Activated CD4-positive, CD25-positive, alpha-beta regulatory T cell treated with anti-CD3 and anti-CD28 coated beads, Interleukin-2, amount 50 U/mL, for 16 hours (primary cell): Measurements from ENCODE around the gene UST.
"Not testable (repeated sequence)": the region's sequence is repeated elsewhere in the genome, so short reads cannot be mapped to it uniquely, and the experiment has no call there.

ENCODE experiments used
- DNase-seq: peaks from one replicate; pipeline ENCODE4 v3.0.0-alpha.2; 2020; ENCODE audit warnings: low read depth, low spot score

Gene UST

GRCh38 chr6:148947621-148948444 lies 201.0 kb downstream of the UST start:
- peak; percentile 66 for DNase-seq

DNA sequence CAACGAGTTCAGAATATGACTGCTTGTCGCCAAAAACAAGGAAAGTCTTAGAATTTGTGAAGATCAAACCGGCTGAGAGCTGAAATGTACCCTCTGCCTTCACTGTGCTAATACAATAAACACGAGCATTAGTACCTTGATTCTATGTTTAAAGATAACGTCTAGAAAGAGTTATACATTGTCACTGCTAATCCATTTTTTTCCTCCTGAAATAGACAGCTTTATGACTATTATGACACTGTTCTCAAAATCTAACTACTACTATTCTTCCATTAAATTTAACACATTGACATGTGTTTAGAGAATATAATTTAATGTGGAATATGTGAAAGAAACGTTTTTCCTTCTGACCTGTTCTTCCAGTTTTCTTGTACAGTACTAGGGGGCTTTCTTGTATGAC lies 204.8 kb downstream of the UST start:
- DNase-seq: no peak

GRCh38 chr6:148952147-148953035 lies 205.6 kb downstream of the UST start:
- no peak for DNase-seq

GRCh38 chr6:148954461-148954860 lies 207.6 kb downstream of the UST start:
- DNase-seq: no peak

- DNase-seq: no peak
These were observed 208.1 kb downstream of the UST start for GRCh38 chr6:148954934-148955333.

DNA sequence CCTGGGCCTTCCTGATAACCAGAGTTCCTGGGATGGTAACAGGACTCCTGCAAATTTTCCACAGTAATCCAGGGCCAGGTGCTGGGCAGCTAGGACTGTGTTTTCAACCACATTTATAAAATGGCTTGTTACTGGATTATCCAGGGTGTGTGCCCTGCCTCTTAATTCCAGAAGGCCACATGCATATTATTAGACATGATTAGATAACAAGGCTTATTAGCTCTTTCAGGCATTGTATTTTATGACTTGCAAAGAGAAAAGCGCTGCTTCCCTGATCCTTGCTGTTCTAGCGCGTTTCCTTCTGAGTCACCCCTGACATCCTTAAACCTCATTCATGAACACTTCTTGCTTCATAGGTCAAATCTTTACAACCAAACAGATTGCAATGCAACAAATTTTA lies 208.6 kb downstream of the UST start:
- no peak for DNase-seq

DNA sequence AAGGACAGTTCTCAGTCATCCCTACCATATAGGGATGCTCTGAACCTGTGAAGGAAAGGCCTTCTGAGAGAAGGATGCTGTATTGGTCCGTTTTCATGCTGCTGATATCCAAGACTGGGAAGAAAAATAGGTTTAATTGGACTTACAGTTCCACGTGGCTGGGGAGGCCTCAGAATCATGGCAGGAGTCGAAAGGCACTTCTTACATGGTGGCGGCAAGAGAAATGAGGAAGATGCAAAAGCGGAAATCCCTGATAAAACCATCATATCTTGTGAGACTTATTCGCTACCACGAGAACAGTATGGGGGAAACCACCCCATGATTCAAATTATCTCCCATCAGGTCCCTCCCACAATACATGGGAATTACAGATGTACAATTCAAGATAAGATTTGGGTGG lies 209.3 kb downstream of the UST start:
- not testable (repeated sequence) for DNase-seq

DNA sequence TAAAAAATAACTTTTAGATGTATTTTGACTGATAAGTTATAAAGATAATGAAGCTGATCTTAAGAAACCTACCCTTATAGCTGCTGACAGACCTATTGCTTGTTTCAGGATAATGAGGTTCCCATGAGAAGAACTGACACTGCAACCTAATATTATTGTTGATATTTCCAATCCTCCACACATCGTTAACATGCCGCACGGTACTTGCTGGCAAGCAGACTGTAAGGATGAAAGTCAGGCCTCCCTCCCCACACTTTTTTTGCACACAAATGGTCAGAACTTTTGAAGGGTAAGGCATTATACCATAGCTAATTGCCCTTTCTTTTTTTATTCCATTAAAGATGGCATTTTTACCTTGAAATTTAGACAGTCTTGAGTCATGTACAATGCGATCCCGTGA lies 210.9 kb downstream of the UST start:
- no peak for DNase-seq

DNA sequence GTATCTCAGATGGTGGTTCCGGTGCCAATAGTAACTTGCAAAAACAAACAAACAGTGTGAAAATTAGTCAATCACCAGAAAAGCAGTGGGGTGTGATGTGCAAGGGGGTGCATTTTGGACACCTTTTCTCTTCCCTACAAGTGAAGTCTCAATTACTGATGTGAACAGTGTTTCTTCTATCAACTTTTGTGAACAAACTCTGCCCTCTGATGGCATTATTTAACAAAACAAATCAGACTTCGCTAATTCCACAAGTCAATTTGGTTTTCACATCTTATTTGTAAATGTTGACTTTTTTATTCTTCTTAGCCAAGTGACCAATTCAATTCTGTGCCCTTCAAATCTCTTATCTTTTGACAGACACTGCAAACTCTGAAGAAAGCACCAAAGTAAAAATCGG lies 212.2 kb downstream of the UST start:
- no peak for DNase-seq

GRCh38 chr6:148959501-148959900 lies 212.7 kb downstream of the UST start:
- DNase-seq: no peak

DNA sequence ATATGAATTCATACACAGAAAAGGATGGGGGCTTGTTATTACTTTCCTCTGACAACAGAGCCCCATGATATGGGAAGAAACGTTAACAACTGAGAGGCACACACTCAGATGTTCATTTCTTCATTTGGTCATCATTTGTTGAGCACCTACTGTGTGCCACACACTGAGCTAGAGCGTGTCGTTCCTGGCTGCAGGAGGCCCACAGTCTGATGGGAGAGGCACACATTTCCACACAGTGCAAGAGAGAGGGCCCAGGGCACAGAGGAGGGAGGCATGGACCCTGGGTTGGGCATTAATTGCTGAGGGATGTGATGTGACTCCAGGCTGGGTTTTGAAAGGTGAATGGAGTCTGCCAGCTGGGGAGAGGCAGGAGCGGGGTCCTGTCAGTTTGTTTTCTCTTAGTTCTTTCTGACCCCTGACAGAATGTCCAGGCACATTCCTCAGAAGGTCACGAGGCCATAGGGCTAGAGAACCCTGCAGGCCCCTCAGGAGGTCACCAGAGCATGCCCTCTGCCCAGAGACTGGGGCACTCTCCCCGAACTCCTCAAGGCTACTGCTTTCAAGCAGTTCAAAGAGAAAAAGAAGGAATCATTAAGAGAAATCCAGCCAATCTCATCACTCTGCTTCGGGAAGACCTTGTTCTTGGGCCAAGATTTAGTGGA lies 216.2 kb downstream of the UST start:
- no peak for DNase-seq

- no peak for DNase-seq
These were observed 216.9 kb downstream of the UST start for GRCh38 chr6:148963738-148964137.

DNA sequence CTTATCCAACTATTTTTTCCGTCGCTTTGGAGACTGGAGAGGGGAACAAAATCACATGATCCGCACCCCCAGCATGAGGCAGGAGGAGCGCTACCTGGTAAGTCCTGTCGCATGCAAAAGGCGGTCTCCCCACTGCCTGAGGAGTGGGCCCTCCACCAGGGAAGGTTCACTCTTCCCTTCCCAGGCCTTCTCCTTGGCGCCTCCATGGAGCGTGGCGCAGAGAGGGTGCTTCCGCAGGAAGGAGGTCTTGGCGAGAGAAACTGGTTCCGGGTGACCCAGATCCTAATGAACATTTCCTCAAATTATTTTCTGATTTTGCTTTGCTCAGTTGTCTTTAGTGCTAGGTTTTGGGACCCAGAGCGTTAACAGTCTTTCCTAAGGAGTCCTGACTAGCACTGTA lies 217.6 kb downstream of the UST start:
- no peak for DNase-seq

- DNase-seq: no peak
These were observed 218.5 kb downstream of the UST start for GRCh38 chr6:148965287-148965686.

GRCh38 chr6:148967011-148967520 lies 220.2 kb downstream of the UST start:
- no peak for DNase-seq

GRCh38 chr6:148967541-148967956 lies 220.7 kb downstream of the UST start:
- DNase-seq: no peak

- DNase-seq: no peak
These were observed 222.2 kb downstream of the UST start for GRCh38 chr6:148968771-148969602.

DNA sequence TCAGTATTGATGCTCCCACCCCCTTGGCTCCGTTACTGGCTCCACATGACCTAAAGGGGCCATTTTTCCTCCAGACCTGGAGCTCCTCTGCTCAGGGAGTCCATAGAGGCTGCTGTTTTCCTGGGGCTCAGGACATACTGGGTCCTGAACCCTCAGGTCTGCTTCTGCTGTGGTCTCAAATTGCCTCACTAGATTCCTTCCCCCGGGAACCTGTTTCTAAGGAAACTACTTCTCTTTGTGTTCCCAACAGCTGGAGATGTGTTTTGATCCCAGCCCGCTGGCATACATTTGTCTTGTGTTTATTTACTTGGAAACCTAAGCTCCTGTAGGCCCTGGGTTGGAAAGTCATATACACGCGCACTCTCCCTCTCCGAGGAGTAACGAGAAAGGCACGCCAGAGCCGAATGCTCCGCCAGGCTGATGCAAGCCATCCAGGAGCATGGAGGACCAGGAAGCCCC lies 222.8 kb downstream of the UST start:
- no peak for DNase-seq

DNA sequence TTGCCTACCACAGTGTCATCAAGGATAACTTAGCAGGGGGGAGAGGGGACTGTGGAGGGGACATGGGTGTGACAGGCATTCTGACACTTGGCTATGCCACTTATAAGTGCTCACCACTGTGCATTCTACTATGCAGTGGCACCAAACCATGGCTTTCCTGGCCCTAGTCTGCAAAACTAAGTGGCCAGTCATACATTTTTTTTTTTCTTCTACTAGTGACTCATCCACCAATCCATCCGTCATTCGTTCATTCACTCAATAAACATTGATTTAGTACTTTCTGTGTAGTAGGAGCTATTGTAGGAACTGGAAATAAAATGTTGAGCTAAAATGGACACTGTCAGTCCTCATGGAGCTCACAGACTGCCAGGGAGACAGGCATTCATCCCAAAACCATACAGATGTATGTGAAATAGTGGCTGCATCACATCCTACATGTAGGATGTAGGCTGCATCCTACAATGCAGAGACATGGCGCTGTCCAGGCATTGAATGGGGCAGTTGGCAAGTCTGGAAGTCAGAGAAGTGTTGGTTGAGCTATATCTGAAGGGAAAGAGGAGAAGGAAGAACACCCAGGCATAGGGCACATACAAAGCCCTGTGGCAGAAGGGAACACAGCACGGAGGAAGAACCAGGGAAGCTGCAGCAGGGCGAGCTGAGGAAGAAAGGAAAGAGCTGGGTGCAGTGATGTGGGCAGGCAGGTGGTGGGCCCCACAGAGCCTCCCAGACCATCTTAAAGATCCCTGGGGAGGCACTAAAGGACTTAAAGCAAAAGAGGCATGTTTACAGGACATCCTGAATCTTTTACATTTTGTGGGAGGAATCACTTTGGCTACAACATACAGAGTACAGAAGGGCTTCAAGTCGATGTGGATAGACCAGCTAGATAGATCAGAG lies 224.4 kb downstream of the UST start:
- DNase-seq: no peak

GRCh38 chr6:148972481-148972880 lies 225.7 kb downstream of the UST start:
- DNase-seq: no peak
